Small intestine (tissue), 7 donors: ENCODE results near the gene STT3B. TPM values are rescaled to one million over a fixed set of nuclear protein-coding genes. Genes with fewer than 3 reads are reported as not detected.

Experiments
- DNase-seq, 2 donors: peaks; one replicate each; pipeline versions ENCODE4 v3.0.0 to v3.0.0-alpha.2; 2013
- FAIRE-seq: peaks from 2 replicates; lab custom pipeline; 2012; peaks lifted over from hg19 to GRCh38; lab: Jason Lieb, UNC
- H3K27ac ChIP-seq, 3 donors: one replicate each; pipeline ENCODE4 v1.5.1; 2013; ENCODE audit warnings: low read length in 2 of 3, mild to moderate bottlenecking in 2 of 3, control low read depth in 1 of 3, inconsistent platforms in 1 of 3, low read depth in 1 of 3, moderate library complexity in 1 of 3
- H3K27me3 ChIP-seq, 3 donors: one replicate each; pipeline ENCODE4 v1.6.1; 2013; ENCODE audit warnings: low read length in 3 of 3, inconsistent platforms in 1 of 3; ENCODE audit not compliant: control insufficient read depth in 3 of 3, insufficient read depth in 3 of 3
- H3K36me3 ChIP-seq, 3 donors: one replicate each; pipeline ENCODE4 v1.6.1; 2013; ENCODE audit warnings: low read length in 3 of 3, inconsistent platforms in 1 of 3, low read depth in 1 of 3, mild to moderate bottlenecking in 1 of 3, moderate library complexity in 1 of 3; ENCODE audit not compliant: control insufficient read depth in 3 of 3, insufficient read depth in 2 of 3
- H3K4me1 ChIP-seq, 3 donors: one replicate each; pipeline ENCODE4 v1.6.1; 2013; ENCODE audit warnings: low read length in 2 of 3, inconsistent platforms in 1 of 3, low read depth in 1 of 3, mild to moderate bottlenecking in 1 of 3, moderate library complexity in 1 of 3; ENCODE audit not compliant: control insufficient read depth in 3 of 3, insufficient read depth in 2 of 3
- H3K4me3 ChIP-seq, 3 donors: one replicate each; pipeline ENCODE4 v1.5.1; 2013; ENCODE audit warnings: low read length in 3 of 3, control low read depth in 1 of 3, inconsistent platforms in 1 of 3, low read depth in 1 of 3, mild to moderate bottlenecking in 1 of 3, moderate library complexity in 1 of 3
- H3K9me3 ChIP-seq, 2 donors: one replicate each; pipeline ENCODE4 v1.6.1; 2013; ENCODE audit warnings: low read depth in 1 of 2, low read length in 1 of 2; ENCODE audit not compliant: control insufficient read depth in 2 of 2, insufficient read depth in 1 of 2
- WGBS, 3 donors: extraction: QIAGEN DNeasy Blood & Tissue Kit; methylation state at CpG; one replicate each; pipeline ENCODE4 v1.1.7; 2013; 5-methylcytosine and 5-hydroxymethylcytosine counted together
- polyA plus RNA-seq, 4 donors: library from polyadenylated mRNA; stranded (reverse) in 3 of 4; unstranded in 1 of 4; fragments of 200-250 nt in 3 of 4; fragments of 120-200 nt in 1 of 4; gene quantifications; one replicate each; pipeline versions ENCODE4 v1.2.1 to v1.2.3, GENCODE V29; 2013
- donor health status: healthy with polysubstance abuse.
- donor health status: control.
- donor health status: control.
- donor health status: Bipolar disorder and iron deficiency.
- donor health status: healthy.

STT3B gene
- polyA plus RNA-seq, 4 donors: 22.2 to 139 (median 51.4) TPM

- 53 to 78% (median 74%) methylated on average over 1 of the region's 1 CpG for WGBS, 3 donors
- no peaks in the 10 kb centered on the region for H3K9me3 ChIP-seq
- FAIRE-seq: no peak
Measured at GRCh38 chr3:31635545-31635944, 102.8 kb downstream of the STT3B start.

GRCh38 chr3:31636049-31636448, 103.3 kb downstream of the STT3B start:
- no peak for DNase-seq
- Histone ChIP-seq H3K36me3 (peaks cover 2 to 8% (median 4%) of the 10 kb centered on the region in 3 donors), H3K27ac (peak overlapping the region in 1 of 3 donors; percentile 20), H3K4me1 (peaks cover 0 to 5% (median 0%) of the 10 kb centered on the region in 3 donors), H3K27me3 (no peaks in the 10 kb centered on the region), H3K4me3 (no peak overlapping the region), H3K9me3 (no peaks in the 10 kb centered on the region)
- FAIRE-seq: no peak
- WGBS, 3 donors: 75 to 84% (median 79%) methylated on average over 4 of the region's 4 CpGs

More at GRCh38 chr3:31635545-31635944, 102.8 kb downstream of the STT3B start:
- Histone ChIP-seq H3K27ac (no peak overlapping the region), H3K36me3 (peaks cover 2 to 12% (median 4%) of the 10 kb centered on the region in 3 donors), H3K27me3 (no peaks in the 10 kb centered on the region), H3K4me1 (peaks cover 0 to 5% (median 0%) of the 10 kb centered on the region in 3 donors), H3K4me3 (no peak overlapping the region)
- DNase-seq: no peak

GRCh38 chr3:31636694-31637442, 104.1 kb downstream of the STT3B start:
- DNase-seq (peak; percentile 42 to 77), FAIRE-seq (no peak)
- Histone ChIP-seq H3K4me1 (peaks cover 0 to 5% (median 0%) of the 10 kb centered on the region in 3 donors), H3K9me3 (no peaks in the 10 kb centered on the region), H3K4me3 (no peak overlapping the region), H3K27me3 (no peaks in the 10 kb centered on the region), H3K27ac (peak overlapping the region in 1 of 3 donors; percentile 21), H3K36me3 (peaks cover 2 to 4% (median 4%) of the 10 kb centered on the region in 3 donors)
- WGBS, 3 donors: 10 to 23% (median 20%) methylated on average over 2 of the region's 2 CpGs

- FAIRE-seq: no peak
- no peak for DNase-seq
- no peaks in the 10 kb centered on the region for H3K9me3 ChIP-seq
- H3K36me3 ChIP-seq: no peaks in the 10 kb centered on the region
- 91 to 100% (median 97%) methylated on average over 1 of the region's 1 CpG for WGBS, 3 donors
- H3K27me3 ChIP-seq: no peaks in the 10 kb centered on the region
- H3K4me1 ChIP-seq: peaks cover 0 to 5% (median 0%) of the 10 kb centered on the region in 3 donors
- no peak overlapping the region for H3K27ac ChIP-seq
- no peak overlapping the region for H3K4me3 ChIP-seq
Measured at GRCh38 chr3:31639828-31640227, 107.1 kb downstream of the STT3B start.

- Histone ChIP-seq H3K4me3 (no peak overlapping the region), H3K36me3 (peaks cover 0 to 16% (median 7%) of the 10 kb centered on the region in 3 donors), H3K27ac (no peak overlapping the region), H3K27me3 (no peaks in the 10 kb centered on the region), H3K4me1 (no peaks in the 10 kb centered on the region), H3K9me3 (peaks cover 5 to 24% of the 10 kb centered on the region in 2 donors)
- FAIRE-seq (no peak), DNase-seq (no peak)
- 88 to 98% (median 91%) methylated on average over 5 of the region's 5 CpGs for WGBS, 3 donors
Measured at GRCh38 chr3:31645256-31645655, 112.5 kb downstream of the STT3B start.

GRCh38 chr3:31648286-31648968, 115.7 kb downstream of the STT3B start:
- Histone ChIP-seq H3K4me3 (no peak overlapping the region), H3K36me3 (peaks cover 0 to 16% (median 7%) of the 10 kb centered on the region in 3 donors), H3K4me1 (no peaks in the 10 kb centered on the region), H3K27me3 (no peaks in the 10 kb centered on the region), H3K9me3 (peaks cover 5 to 37% of the 10 kb centered on the region in 2 donors), H3K27ac (no peak overlapping the region)
- no peak for FAIRE-seq
- 98 to 100% (median 99%) methylated on average over 4 of the region's 4 CpGs for WGBS, 3 donors
- DNase-seq: no peak

- Histone ChIP-seq H3K27me3 (no peaks in the 10 kb centered on the region), H3K9me3 (peaks cover 5 to 48% of the 10 kb centered on the region in 2 donors), H3K4me1 (no peaks in the 10 kb centered on the region), H3K27ac (no peak overlapping the region), H3K36me3 (peaks cover 0 to 12% (median 1%) of the 10 kb centered on the region in 3 donors), H3K4me3 (no peak overlapping the region)
- no peak for FAIRE-seq
- no peak for DNase-seq
Measured at GRCh38 chr3:31652296-31652695, 119.6 kb downstream of the STT3B start.

- peaks cover 0 to 4% (median 0%) of the 10 kb centered on the region in 3 donors for H3K36me3 ChIP-seq
- DNase-seq: no peak
- 84 to 97% (median 96%) methylated on average over 1 of the region's 1 CpG for whole genome bisulfite sequencing, 3 donors
- no peaks in the 10 kb centered on the region for H3K27me3 ChIP-seq
- no peaks in the 10 kb centered on the region for H3K4me1 ChIP-seq
- H3K27ac ChIP-seq: no peak overlapping the region
- peaks cover 3 to 38% of the 10 kb centered on the region in 2 donors for H3K9me3 ChIP-seq
- FAIRE-seq: no peak
- H3K4me3 ChIP-seq: no peak overlapping the region
Measured at GRCh38 chr3:31653464-31653863, 120.7 kb downstream of the STT3B start.
